Activated T-cell treated with anti-CD3 and anti-CD28 coated beads for 4 hours (primary cell): ENCODE measurements around the gene CNDP1.
A peak's percentile ranks its signal among the peaks of the same experiment; 100 is the strongest.
"Not testable (repeated sequence)": the region's sequence is repeated elsewhere in the genome, so short reads cannot be mapped to it uniquely, and the experiment has no call there.

ENCODE experiments used
- DNase-seq: peaks from one replicate; pipeline ENCODE4 v3.0.0-alpha.2; 2020

CNDP1 gene

DNA sequence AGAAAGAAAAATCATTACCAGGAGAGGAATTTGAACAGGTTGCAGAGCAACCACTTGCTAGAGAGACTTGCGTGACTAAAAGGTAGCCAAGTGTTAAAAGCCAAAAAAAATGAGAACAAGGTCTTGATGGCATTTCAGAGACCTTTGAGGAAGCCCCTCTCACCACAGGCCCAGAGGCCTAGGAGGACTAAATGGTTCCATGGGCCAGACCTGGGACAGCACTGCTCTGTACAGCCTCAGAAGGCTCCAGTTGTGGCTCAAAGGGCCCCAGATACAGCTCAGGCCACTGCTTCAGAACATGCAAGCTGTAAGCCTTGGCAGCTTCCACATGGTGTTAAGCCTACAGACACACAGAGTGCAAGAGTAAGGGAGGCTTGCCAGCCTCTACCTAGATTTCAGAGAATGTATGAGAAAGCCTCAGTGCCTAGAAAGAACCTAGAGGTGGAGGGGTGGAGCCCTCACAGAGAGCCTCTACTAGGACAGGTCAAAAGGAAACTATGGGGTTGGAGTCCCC is 15.3 kb downstream of the CNDP1 start:
- DNase-seq: no peak

DNA sequence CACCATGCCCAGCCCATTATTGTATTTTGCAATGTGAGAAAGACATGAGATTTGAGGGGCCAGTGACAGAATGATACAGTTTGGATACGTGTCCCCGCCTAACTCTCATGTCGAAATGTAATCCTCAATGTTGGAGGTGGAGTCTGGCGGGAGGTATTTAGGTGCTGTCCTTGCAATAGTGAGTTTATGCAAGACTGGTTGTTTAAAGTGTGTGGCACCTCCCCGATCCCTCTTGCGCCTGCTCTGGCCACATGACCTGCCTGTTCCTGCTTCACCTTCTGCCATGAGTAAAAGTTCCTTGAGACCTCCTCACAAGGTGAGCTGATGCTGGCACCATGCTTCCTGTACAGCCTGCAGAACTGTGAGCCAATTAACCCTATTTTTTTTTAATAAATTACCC is 16.6 kb downstream of the CNDP1 start:
- no peak for DNase-seq

DNA sequence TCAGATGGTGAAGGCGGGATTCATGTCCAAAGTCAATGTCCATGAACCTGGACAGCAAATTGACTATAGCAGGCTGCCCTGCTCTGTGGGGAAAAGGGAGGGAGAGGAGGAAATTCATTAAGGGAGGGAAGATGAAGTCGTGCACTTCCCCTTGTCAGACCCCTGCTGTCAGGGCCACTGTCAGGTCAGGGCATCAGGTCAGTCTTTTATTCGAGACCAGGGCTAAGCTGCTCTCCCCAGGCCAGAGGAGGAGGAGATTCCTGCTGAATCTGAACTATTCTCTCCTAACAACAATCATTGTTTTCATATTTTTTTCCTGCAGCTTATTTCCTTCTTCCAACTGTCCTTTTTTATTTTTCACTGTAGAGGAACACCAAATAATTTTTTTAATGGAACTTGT is 17.2 kb downstream of the CNDP1 start:
- DNase-seq: no peak

DNA sequence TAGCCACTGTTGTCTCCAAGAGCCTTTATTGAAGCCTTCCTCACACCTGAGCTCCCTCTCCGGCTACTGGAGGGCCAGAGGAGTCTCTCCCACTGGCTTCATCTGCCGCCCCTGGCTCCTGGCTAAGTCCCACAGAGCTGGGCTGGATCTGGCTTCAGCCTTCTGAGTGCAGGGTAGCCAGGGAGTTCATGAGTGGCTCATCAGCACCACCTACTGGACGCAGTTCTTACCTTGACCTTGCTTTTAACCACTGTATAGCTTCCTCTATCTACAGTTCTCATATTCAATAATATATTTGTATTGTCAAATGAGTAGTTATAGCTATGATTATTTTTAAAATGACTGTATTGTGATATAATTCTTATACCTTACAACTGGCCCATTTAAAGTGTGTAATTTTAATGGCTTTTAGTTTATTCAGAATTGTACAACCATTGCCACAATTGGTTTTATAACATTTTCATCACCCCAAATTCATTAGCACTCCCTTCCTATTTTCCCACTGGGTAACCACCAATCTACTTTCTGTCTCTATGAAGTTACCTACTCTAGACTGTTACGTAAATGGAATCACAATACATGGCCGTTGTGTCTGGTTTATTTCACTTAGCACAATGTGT is 17.7 kb downstream of the CNDP1 start:
- peak; percentile 72 for DNase-seq

DNA sequence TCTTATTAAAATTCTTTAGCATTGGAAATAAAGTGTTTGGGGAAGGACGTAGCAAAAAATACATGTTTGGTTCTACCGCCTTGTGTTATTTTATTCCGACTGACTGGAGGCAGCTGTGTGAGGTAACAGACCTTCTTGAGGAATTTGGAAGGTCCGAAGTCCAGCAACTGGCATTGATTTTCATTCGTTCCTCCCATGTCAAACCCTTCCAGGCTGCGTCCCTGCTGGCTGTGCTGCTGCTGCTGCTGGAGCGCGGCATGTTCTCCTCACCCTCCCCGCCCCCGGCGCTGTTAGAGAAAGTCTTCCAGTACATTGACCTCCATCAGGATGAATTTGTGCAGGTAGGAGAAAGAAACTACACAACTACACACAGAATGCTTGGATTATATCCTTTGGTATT is 21.8 kb downstream of the CNDP1 start:
- no peak for DNase-seq

DNA sequence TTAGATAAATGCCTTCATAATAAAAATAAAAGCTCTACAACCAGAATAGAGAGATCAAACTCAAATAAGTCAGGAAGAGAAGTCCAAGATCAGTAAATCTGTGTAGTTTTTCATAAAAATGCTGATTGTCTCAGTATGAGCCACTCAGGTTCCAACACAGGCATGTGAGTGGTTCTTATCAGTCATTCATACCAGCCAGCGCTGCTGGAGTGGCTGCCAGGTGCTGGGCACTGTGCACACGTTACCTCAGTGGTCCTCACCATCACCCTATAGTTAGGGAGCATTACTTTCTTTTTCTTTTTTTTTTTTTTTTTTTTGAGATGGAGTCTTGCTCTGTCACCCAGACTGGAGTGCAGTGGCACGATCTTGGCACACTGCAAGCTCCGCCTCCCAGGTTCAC is 23.8 kb downstream of the CNDP1 start:
- no peak for DNase-seq

DNA sequence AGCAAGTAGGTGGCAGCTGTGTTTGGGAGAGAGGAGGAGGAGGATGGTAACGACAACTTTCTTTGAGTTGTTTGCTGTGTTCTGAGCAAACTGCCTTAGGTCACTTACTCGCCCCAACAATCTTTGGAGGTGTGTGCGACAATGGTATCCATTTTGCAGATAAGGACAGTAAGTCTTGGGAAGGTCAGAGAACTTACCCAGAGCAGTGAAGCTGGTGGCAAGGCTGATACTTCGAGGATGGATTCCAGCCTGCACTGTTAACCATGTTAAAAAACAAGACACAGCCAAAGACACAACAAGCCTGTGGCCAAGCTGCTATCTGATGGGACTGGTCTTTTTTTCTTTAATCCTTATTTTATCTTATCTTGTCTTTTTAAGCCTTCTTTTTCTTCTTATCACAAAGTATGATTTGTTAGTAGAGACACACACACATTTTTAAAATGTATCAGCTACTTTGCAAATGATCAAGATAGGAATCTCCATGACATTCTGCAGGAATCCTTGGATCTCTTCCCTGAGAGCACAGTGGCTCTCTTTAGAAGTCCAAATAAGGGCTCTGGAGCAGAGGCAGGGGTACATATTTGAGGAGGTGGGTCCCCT is 27.9 kb downstream of the CNDP1 start:
- DNase-seq: no peak

DNA sequence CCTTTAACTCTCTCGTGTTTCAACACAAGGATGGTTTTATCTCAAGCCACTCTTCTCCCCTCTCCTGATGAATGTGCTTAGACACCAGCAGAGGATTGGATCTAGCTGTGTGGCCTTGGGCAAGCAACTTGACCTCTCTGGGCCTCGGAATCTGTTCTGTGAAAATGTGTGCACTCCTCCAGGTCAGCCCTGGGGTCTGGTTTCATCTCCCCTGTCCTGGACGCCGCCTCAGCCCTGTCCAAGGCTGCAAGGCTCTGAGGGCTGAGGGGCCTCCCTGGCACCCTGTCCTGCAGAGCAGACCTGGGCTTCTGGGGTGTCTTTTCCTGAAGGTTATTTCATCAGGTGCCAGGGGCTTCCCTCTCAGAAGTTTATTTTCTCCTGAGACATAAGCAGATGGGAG is 28.5 kb downstream of the CNDP1 start:
- no peak for DNase-seq

DNA sequence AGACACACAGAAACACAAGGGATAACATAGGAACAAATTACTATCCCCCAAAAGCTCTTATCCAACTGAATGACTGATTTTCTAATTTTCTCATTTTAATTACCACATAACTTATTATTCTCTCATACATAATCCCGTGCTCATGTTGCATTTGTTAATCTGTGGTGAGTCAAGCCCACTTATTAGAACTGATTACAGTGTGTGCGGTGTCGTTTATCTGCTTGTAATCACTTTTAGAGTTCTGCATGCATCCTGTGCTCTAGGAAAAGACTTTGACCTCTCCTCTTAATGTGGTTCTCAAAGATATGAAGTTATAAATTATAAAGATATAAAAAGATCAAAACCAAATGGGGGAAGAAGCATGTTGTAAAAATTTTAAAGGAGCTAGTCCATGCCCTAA is 29.7 kb downstream of the CNDP1 start:
- no peak for DNase-seq

DNA sequence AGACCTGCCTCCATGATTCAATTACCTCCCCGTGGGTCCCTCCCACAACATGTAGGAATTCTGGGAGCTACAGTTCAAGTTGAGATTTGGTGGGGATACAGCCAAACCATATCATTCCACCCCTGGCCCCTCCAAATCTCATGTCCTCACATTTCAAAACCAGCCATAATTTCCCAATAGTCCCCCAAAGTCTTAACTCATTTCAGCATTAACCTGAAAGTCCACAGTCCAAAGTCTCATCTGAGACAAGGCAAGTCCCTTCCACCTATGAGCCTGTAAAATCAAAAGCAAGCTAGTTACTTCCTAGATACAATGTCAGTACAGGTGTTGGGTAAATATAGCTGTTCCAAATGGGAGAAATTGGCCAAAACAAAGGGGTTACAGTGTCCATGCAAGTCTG is 30.9 kb downstream of the CNDP1 start:
- DNase-seq: not testable (repeated sequence)

DNA sequence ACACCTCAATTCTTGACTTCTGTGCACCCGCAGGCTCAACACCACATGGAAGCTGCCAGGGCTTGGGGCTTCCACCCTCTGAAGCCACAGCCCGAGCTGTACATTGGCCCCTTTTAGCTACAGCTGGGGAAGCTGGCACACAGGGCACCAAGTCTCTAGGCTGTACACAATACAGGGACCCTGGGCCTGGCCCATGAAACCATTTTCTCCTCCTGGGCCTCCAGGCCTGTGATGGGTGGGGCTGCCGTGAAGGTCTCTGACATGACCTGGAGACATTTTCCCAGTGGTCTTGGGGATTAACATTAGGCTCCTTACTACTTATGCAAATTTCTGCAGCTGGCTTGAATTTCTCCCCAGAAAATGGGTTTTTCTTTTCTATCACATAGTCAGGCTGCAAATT is 31.7 kb downstream of the CNDP1 start:
- DNase-seq: not testable (repeated sequence)

DNA sequence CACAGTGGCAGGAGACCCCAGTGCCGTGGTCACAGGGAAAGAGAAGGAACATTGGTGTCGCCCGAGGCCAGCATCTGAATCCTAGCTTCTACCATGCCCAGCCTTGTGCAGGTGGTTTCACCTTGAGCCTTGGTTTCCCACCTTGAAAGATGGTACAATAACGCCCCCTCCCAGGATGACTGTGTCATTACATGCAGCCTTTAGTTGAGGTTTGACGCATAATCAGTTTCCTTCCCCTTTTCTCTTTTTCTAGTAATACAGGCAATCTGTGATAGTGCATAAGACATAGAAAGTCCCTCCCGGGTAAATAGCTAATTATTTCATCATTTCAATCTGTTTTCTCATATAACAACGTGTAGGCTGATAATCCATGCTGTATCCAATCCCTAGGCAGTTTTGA is 33.5 kb downstream of the CNDP1 start:
- no peak for DNase-seq

DNA sequence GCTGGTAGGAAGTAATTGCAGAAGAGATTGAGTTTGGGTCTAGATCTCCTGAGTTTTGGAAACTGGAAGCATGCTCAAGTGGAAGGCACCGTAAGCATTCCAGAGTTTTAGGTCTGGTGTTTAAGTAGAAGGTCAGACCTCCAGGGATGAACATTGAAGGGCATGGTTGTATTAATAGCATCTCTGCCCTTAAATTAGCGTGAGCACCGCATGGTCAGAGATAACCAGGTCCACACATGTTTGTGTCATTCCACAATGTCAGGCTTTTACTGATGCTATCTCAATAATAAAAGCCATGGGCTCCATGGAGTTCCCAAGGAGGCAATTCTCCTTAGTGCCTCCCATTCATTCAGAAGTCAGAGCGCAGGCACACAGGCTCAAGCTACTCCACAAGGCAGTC is 35.1 kb downstream of the CNDP1 start:
- DNase-seq: no peak

DNA sequence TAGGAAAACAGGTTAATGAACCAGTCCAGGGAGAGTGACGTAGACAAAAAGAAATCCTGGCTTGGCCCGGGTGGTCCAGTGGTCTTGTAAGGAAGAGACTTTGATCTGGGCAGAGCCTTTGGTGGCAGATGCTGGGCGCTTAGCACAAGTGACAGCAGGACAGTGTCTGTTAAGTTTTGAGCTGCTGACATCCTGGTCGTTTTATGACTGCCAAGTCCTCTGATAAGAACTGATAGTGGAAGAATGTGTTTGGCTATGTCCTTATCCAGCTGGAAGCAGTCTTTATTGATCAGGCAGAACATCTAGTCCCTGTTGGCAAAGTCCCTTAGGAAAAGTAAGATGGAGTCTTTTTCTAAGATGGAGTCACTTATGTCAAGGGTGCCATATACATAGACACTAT is 36.0 kb downstream of the CNDP1 start:
- DNase-seq: no peak

DNA sequence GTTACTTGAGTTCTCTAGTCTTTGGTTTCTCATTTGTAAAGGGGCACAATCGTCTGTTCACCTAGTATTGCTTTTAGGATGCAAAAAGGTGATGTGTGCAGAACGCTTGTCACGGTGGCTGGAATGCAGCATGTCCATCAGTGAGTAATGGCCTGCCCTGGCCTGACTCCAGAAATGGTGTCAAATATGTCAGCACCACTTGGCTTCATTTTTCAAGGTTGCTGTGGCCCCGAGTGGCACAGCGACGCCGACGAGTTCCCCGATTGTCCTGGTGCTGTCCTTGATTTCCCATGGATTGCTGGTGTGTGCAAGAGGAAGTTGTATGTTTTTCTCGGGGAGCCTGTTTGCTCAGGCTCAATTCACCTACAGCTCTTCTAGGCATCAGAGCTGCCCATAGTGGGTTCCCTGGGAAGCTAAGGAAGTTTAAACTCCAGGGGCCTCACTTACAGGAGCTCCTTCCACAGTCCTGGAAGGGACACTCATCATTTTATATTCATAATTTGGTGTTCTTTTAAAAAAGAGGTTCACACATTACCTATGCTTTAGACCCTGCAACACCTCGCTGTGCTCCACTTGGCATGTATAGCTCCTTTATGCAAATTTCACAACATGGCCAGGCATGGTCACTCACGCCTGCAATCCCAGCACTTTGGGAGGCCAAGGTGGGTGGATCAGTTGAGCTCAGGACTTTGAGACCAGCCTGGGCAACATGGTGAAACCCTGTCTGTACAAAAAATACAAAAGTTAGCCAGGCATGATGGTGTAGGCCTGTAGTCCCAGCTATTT is 37.8 kb downstream of the CNDP1 start:
- no peak for DNase-seq

DNA sequence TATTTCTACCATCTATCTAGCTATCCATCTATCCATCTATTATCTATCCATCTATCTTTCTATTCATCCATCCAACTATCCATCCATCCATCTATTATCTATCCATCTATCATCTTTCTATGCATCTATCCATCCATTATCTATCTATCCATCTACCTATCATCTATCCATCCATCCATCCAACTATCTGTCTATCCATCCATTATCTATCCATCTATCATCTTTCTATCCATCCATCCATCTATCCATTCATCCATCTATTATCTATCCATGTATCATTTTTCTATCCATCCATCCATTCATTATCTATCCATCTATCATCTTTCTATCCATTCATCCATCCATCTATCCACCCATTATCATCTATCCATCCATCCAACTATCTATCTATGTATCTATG is 38.8 kb downstream of the CNDP1 start:
- DNase-seq: no peak

DNA sequence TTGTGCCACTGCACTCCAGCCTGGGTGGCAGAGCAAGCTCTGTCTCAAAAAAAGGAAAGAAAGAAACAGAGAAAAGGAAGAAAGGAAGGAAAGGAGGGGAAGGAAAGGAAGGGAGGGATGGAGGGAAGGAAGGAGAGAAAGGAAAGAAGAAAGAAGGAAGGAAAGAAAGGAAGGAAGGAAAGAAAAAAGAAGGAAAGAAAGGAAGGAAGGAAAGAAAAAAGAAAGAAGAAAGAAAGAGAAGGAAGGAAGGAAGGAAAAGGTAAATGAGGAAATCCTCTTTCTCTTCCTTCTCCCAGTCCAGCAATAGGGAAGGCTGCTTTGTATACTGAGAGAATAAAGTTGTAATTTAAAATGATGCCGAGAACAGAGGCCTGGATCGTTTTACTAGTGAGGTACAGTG is 40.6 kb downstream of the CNDP1 start:
- DNase-seq: no peak

DNA sequence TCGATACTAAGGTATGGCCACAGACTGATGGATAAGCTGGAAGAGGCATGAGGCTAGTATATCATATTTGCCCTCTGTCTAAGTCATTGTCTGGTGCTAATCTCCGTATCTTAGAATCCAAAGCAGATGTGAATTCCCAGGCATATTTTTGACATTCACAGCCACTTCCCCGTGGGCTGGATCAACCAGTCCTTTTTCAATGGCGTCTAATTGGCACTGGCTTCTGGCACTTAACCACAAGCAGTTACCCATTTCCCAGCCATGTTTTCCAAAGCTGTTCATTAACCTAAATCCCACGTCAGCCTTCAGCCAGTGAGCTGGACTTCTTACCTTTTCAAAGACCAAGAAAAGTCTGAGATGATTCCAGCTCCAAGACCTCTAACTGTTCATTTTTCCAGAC is 42.7 kb downstream of the CNDP1 start:
- DNase-seq: no peak

DNA sequence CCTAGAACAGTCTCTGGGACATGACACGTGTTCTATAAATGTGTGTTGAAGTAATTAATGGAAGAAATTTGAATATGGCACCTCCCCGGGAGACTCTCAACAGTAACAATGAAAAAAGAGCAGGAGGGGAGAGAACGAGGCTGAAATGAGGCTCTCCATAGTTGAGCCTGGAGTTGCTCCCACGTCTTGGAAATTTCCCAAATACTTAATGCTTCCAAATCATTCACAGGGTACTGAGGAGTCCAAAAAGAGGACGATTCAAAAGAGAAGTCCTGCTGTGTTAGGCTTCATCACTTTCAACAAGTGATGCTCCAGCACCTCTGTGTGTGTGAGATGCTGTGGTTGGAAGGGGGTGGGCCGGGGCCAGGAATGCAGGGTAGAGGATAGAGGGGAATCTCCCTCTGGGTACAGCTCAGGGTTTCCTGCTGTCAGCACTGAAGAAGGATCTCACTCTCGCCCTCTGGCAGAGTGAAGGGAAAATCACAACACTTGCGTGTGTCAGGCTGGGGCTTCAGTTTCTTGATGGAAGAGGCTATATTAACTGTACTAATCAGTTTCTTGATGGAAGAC is 45.3 kb downstream of the CNDP1 start:
- no peak for DNase-seq

DNA sequence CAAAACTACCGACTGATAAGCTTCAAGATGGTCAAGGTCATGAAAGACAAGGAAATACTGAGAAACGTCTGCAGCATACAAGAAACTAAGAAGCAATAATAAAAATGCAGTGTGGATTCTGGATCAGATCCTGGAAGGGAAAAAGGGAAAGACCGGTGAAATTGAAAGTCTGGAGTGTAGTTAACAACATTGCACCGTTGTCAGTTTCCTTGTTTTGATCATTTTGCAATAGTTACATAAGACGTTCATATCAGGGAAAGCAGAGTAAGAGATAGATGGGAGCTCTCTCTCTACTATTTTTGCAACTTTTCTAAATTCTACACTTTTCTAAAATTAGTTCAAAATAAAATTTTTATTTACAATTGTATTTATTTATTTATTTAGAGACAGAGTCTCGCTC is 48.3 kb downstream of the CNDP1 start:
- no peak for DNase-seq

DNA sequence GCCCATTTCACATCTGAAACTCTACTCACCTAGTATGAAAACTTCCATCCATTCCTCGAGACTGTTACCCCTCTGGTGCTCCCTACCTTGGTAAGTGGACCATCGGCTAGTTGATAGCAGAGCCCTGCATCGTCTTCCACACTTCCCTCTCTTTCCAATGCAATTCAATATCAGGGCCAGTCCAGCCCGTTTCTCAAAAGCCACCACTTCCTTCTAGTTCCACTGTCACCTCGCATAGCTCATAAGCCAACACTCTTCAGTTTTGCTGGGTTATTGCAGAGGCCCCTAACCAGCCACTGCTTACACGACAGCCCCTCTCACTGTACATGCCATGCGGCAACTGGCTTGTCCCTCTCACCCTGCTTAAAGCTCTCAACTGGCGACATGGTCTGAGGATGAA is 53.1 kb downstream of the CNDP1 start:
- no peak for DNase-seq

DNA sequence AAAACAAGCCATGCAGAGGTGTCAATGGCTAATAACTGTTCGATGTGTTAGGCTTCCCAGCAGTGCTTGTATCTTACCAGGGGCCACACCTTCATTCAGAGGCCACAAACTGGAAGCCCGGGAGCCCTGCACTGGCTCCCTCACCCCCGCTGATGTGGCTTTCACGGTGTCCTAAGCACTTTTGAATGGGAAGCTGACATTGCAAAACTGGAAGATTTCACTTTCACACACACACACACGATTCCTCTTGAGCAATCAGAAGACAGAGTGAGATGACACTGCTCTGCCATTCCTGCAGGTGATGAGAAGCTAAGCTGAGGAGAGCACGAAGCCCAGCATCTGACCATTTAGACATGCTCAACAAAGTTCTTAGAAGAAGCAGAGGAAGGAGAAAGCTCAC is 54.7 kb downstream of the CNDP1 start:
- DNase-seq: no peak

DNA sequence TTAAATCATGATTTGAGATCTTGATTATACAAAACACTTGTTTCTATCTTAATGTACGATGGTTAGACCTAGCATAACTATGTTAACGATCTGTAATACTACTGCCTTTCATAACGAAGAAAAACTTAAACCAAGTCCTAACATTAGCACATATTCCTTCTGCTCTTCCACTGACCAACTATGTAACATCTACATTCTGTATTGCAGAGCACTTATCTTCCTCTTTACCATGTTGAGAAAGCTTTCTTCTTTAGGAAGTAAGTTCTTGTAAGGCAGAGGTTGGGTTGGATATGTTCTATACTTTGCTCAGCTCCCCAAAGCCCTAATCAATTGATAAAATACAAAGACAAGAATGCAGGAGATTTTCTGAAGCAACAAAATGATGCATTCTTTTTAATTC is 55.5 kb downstream of the CNDP1 start:
- DNase-seq: no peak

DNA sequence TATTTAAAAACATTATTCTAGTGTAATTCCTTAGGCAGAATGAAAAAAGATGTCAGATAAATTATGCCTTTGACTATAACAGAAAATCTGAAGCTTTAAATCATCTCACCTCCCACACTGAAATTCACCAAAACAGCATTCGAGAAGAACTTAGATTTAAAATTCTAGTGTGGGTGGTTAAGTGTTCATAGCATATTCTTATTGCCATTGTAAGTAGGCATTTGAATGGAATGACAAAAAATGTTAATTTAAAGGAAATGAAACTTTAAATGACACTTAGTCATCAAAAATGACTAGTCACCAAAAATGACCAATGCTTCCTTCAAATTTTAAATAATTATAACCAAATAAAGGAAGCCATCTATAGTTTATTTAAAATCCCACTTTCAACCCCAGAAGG is 56.4 kb downstream of the CNDP1 start:
- no peak for DNase-seq
